HL-60 (cell line): ENCODE results near the gene ANO7.

Experiments
- GABPA ChIP-seq: IDR thresholded peaks from 2 replicates; pipeline ENCODE4 v1.6.1; 2012; ENCODE audit warnings: low read depth
- POLR2AphosphoS5 ChIP-seq: IDR thresholded peaks from 2 replicates; pipeline ENCODE4 v1.6.1; 2012; ENCODE audit warnings: low read depth
- SPI1 ChIP-seq: IDR thresholded peaks from 2 replicates; pipeline ENCODE4 v1.6.1; 2012; ENCODE audit warnings: low read depth, mild to moderate bottlenecking, borderline replicate concordance
- TF ChIP-seq, protein P1 (sequence below): IDR thresholded peaks from one replicate; pipeline ENCODE4 v1.5.1; 2011; ENCODE audit warnings: low read length, control low read depth, inconsistent platforms; ENCODE audit not compliant: insufficient read depth
- TF ChIP-seq, protein P2 (sequence below): IDR thresholded peaks from 2 replicates; pipeline ENCODE4 v1.6.1; 2012; ENCODE audit warnings: low read depth; ENCODE audit not compliant: insufficient replicate concordance

DNA sequence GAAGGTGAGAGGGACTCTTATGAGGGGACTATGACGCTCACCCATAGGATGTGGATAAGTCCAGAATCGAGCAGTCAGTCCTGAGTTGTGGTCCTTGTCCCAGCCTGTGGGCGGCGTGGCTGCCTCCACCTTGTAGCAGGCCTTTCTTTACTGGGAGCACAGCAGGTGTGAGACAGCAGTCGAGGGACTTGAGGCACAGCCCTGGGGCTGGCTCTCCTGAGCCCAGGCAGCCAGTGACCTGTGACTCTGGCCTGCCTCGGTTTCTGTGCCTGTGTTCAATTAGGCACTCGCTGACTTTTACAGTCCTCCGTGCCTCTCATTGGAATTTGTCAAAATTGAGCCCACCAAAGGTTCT, 30.0 kb upstream of the ANO7 start:
- TF ChIP-seq POLR2AphosphoS5 (no peak), SPI1 (no peak), GABPA (no peak)
- TF ChIP-seq, protein P1, sequence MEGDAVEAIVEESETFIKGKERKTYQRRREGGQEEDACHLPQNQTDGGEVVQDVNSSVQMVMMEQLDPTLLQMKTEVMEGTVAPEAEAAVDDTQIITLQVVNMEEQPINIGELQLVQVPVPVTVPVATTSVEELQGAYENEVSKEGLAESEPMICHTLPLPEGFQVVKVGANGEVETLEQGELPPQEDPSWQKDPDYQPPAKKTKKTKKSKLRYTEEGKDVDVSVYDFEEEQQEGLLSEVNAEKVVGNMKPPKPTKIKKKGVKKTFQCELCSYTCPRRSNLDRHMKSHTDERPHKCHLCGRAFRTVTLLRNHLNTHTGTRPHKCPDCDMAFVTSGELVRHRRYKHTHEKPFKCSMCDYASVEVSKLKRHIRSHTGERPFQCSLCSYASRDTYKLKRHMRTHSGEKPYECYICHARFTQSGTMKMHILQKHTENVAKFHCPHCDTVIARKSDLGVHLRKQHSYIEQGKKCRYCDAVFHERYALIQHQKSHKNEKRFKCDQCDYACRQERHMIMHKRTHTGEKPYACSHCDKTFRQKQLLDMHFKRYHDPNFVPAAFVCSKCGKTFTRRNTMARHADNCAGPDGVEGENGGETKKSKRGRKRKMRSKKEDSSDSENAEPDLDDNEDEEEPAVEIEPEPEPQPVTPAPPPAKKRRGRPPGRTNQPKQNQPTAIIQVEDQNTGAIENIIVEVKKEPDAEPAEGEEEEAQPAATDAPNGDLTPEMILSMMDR = no peak
- TF ChIP-seq, protein P2, sequence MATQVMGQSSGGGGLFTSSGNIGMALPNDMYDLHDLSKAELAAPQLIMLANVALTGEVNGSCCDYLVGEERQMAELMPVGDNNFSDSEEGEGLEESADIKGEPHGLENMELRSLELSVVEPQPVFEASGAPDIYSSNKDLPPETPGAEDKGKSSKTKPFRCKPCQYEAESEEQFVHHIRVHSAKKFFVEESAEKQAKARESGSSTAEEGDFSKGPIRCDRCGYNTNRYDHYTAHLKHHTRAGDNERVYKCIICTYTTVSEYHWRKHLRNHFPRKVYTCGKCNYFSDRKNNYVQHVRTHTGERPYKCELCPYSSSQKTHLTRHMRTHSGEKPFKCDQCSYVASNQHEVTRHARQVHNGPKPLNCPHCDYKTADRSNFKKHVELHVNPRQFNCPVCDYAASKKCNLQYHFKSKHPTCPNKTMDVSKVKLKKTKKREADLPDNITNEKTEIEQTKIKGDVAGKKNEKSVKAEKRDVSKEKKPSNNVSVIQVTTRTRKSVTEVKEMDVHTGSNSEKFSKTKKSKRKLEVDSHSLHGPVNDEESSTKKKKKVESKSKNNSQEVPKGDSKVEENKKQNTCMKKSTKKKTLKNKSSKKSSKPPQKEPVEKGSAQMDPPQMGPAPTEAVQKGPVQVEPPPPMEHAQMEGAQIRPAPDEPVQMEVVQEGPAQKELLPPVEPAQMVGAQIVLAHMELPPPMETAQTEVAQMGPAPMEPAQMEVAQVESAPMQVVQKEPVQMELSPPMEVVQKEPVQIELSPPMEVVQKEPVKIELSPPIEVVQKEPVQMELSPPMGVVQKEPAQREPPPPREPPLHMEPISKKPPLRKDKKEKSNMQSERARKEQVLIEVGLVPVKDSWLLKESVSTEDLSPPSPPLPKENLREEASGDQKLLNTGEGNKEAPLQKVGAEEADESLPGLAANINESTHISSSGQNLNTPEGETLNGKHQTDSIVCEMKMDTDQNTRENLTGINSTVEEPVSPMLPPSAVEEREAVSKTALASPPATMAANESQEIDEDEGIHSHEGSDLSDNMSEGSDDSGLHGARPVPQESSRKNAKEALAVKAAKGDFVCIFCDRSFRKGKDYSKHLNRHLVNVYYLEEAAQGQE = no peak
